ENCODE data around the gene DPH6. TPM values are rescaled to one million over a fixed set of nuclear protein-coding genes. Genes with fewer than 3 reads are reported as not detected.

DPH6 gene
- total RNA-seq, 1 experiment from 2014 or later, result 31.7 TPM

- TF ChIP-seq TEAD1 (CRISPR knock-in tag; IDR thresholded peaks at IDR 0.05), result peak; percentile 94
- TF ChIP-seq ZNF425 (CRISPR knock-in tag; conservative IDR thresholded peaks at IDR 0.05), result no peak
- TF ChIP-seq RELA (CRISPR knock-in tag; IDR thresholded peaks at IDR 0.05; ENCODE audit: borderline replicate concordance), result 0 out of 2 replicates have a peak, but pooled peaks have one; percentile 73
- TF ChIP-seq ESRRA (CRISPR knock-in tag; IDR thresholded peaks at IDR 0.05; ENCODE audit: borderline replicate concordance), result peak; percentile 62; the same call in 1 of the 2 replicates
- no peak for TF ChIP-seq ZNF232 (CRISPR knock-in tag; IDR thresholded peaks at IDR 0.05)
- TF ChIP-seq NFYB (CRISPR knock-in tag; conservative IDR thresholded peaks at IDR 0.05; ENCODE audit: low read depth), result no peak
- peak; percentile 56; the same call in 1 of the 2 replicates for TF ChIP-seq HMGXB4 (CRISPR knock-in tag; IDR thresholded peaks at IDR 0.05)
- peak; percentile 33; the same call in 1 of the 2 replicates for TF ChIP-seq ZBTB43 (CRISPR knock-in tag; IDR thresholded peaks at IDR 0.05)
- TF ChIP-seq PRDM15 (CRISPR knock-in tag; IDR thresholded peaks at IDR 0.05), result no peak
- no peak for TF ChIP-seq ZSCAN18 (CRISPR knock-in tag; IDR thresholded peaks at IDR 0.05)
- TF ChIP-seq E2F1 (CRISPR knock-in tag; IDR thresholded peaks at IDR 0.05), result peak; percentile 25; the same call in 1 of the 2 replicates
- peak; percentile 19; the same call in 1 of the 2 replicates for TF ChIP-seq ZNF281 (CRISPR knock-in tag; IDR thresholded peaks at IDR 0.05)
- 0 out of 2 replicates have a peak, but pooled peaks have one; percentile 64 for TF ChIP-seq ETV6 (CRISPR knock-in tag; IDR thresholded peaks at IDR 0.05)
- TF ChIP-seq JUN (CRISPR knock-in tag; IDR thresholded peaks at IDR 0.05), result peak; percentile 91
- peak; percentile 80; the same call in 1 of the 2 replicates for TF ChIP-seq CREM (CRISPR knock-in tag; IDR thresholded peaks at IDR 0.05)
- TF ChIP-seq ZMAT4 (CRISPR knock-in tag; IDR thresholded peaks at IDR 0.05), result no peak
- TF ChIP-seq ZNF671 (CRISPR knock-in tag; IDR thresholded peaks at IDR 0.05), result no peak
- peak; percentile 86 for TF ChIP-seq ZNF219 (CRISPR knock-in tag; IDR thresholded peaks at IDR 0.05; ENCODE audit: borderline replicate concordance)
- TF ChIP-seq FOXK1 (CRISPR knock-in tag; IDR thresholded peaks at IDR 0.05), result peak; percentile 77
- TF ChIP-seq TCF7 (CRISPR knock-in tag; IDR thresholded peaks at IDR 0.05; ENCODE audit: low read depth), result no peak
- TF ChIP-seq GABPB1 (CRISPR knock-in tag; IDR thresholded peaks at IDR 0.05), result peak; percentile 63
- 0 out of 2 replicates have a peak, but pooled peaks have one; percentile 71 for TF ChIP-seq CBFB (CRISPR knock-in tag; IDR thresholded peaks at IDR 0.05; ENCODE audit: low read depth)
- TF ChIP-seq GTF2I (CRISPR knock-in tag; conservative IDR thresholded peaks at IDR 0.05), result no peak
- TF ChIP-seq EMX1 (CRISPR knock-in tag; IDR thresholded peaks at IDR 0.05), result peak; percentile 64; the same call in 1 of the 2 replicates
Observed at GRCh38 chr15:35545824-35546510, at the start of gene DPH6 (continued).
